GM12874 (cell line): ENCODE measurements around the gene FARS2.

Source experiments
- CTCF ChIP-seq: IDR thresholded peaks from 2 replicates; pipeline ENCODE4 v1.5.1; 2011; ENCODE audit warnings: low read depth, mild to moderate bottlenecking, control low read depth, low read length, moderate library complexity; ENCODE audit not compliant: insufficient read depth

Gene FARS2

GRCh38 chr6:5315881-5316280 is 54.6 kb downstream of the FARS2 start:
- TF ChIP-seq CTCF = no peak

DNA sequence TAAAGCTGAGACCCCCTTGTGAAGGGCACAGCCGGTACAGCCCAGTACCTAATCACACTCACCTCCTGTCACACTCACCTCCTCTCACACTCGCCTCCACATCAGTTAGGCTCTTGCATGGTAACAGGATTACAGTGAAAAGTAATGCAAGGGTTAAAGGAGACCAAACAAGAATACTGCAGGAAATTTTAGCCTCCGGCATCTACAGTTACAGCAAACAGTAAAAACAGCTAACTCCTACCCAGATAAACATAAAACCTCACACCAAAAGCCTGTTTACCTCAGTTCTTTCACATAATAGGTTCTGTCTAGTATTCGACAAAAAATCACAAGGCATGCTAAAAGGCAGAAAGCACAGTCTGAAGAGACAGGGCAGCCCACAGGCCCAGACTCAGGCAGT is 55.6 kb downstream of the FARS2 start:
- TF ChIP-seq CTCF = no peak

GRCh38 chr6:5318617-5319272 is 57.4 kb downstream of the FARS2 start:
- no peak for TF ChIP-seq CTCF

DNA sequence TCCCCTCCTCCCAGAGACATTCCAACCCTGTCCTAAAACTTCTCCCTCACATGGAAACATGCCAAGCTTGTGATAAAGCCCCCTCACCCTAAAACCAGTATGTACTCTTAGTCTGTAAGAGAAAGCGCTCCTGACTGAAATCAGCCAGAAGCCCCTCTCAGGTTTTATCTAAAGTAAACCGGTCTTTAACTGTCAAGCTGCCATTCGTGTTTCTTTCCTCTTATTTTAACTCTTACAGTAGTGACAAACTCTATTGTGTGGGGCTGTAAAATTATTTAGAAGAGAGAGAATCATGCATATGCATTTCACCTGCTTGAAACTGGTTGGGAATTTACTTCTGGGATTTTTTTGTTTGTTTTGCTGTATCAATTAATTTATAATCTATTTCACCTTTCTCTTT is 62.7 kb downstream of the FARS2 start:
- TF ChIP-seq CTCF = no peak

DNA sequence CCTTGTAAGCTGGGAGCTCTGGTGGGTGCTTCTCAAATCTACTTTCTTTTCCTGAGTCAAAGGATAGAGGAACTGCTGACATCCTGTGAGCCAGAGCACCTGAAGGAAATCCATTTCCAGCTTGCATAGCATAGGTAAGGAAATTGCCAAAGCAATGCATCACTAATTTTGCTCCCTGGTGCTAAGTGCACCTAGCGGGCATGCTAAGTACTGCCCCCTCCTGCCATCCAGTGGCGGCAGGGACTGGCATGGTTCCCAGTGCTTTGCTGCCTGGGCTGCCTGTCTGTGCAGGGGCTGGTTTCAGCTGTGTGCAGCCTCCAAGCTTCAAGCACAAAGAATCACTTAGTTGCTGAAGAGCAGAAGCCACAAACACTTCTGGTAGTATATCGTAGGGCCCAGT is 63.9 kb downstream of the FARS2 start:
- TF ChIP-seq CTCF = peak; percentile 20; the same call in 1 of the 2 replicates

- no peak for TF ChIP-seq CTCF
Observed at GRCh38 chr6:5326022-5326641, 64.8 kb downstream of the FARS2 start.

GRCh38 chr6:5328800-5329199 is 67.5 kb downstream of the FARS2 start:
- TF ChIP-seq CTCF = no peak
